Measurements from ENCODE around the gene INPP5F.
"Not testable (repeated sequence)": the region's sequence is repeated elsewhere in the genome, so short reads cannot be mapped to it uniquely, and the experiment has no call there.

INPP5F gene

GRCh38 chr10:119740096-119740495 is 14.2 kb downstream of the INPP5F start:
- DNase-seq (ENCODE audit: low read depth), result no peak

- DNase-seq (ENCODE audit: low read depth), result no peak
Measured at GRCh38 chr10:119742947-119743648, 17.2 kb downstream of the INPP5F start.

- no peak for DNase-seq (ENCODE audit: low read depth)
Measured at GRCh38 chr10:119747940-119748339, 22.1 kb downstream of the INPP5F start.

- DNase-seq (ENCODE audit: low read depth), result no peak
Measured at GRCh38 chr10:119748871-119749270, 23.0 kb downstream of the INPP5F start.

- DNase-seq (ENCODE audit: low read depth), result no peak
Measured at GRCh38 chr10:119749455-119749854, 23.6 kb downstream of the INPP5F start.

- no peak for DNase-seq (ENCODE audit: low read depth)
Measured at GRCh38 chr10:119750391-119751230, 24.8 kb downstream of the INPP5F start.

- no peak for DNase-seq (ENCODE audit: low read depth)
Measured at GRCh38 chr10:119753309-119753708, 27.5 kb downstream of the INPP5F start.

- DNase-seq (ENCODE audit: low read depth), result no peak
Measured at GRCh38 chr10:119754085-119754484, 28.2 kb downstream of the INPP5F start.

- DNase-seq (ENCODE audit: low read depth), result no peak
Measured at GRCh38 chr10:119754936-119755335, 29.1 kb downstream of the INPP5F start.

- no peak for DNase-seq (ENCODE audit: low read depth)
Measured at GRCh38 chr10:119755446-119755845, 29.6 kb downstream of the INPP5F start.

GRCh38 chr10:119758448-119759195 is 32.8 kb downstream of the INPP5F start:
- DNase-seq (ENCODE audit: low read depth), result no peak

GRCh38 chr10:119759832-119760231 is 34.0 kb downstream of the INPP5F start:
- DNase-seq (ENCODE audit: low read depth), result no peak

- no peak for DNase-seq (ENCODE audit: low read depth)
Measured at GRCh38 chr10:119761106-119761505, 35.3 kb downstream of the INPP5F start.

- DNase-seq (ENCODE audit: low read depth), result no peak
Measured at GRCh38 chr10:119762035-119762434, 36.2 kb downstream of the INPP5F start.

GRCh38 chr10:119762805-119763798 is 37.3 kb downstream of the INPP5F start:
- no peak for DNase-seq (ENCODE audit: low read depth)

- no peak for DNase-seq (ENCODE audit: low read depth)
Measured at GRCh38 chr10:119768455-119769094, 42.7 kb downstream of the INPP5F start.

- no peak for DNase-seq (ENCODE audit: low read depth)
Measured at GRCh38 chr10:119769886-119770285, 44.0 kb downstream of the INPP5F start.

- DNase-seq (ENCODE audit: low read depth), result no peak
Measured at GRCh38 chr10:119770928-119771327, 45.1 kb downstream of the INPP5F start.

- no peak for DNase-seq (ENCODE audit: low read depth)
Measured at GRCh38 chr10:119772334-119772733, 46.5 kb downstream of the INPP5F start.

GRCh38 chr10:119773041-119773440 is 47.2 kb downstream of the INPP5F start:
- not testable (repeated sequence) for DNase-seq (ENCODE audit: low read depth)

GRCh38 chr10:119775529-119775928 is 49.7 kb downstream of the INPP5F start:
- no peak for DNase-seq (ENCODE audit: low read depth)

Data from HS-27A (cell line).